PC-3 (cell line): Measurements from ENCODE around the gene SH3RF1.

Source experiments
- CTCF ChIP-seq: fragments of 300-600 bp; sonication (generic); conservative IDR thresholded peaks from 2 replicates; pipeline ENCODE4 v1.5.1; 2017; ENCODE audit warnings: antibody characterized with exemption, low read depth, mild to moderate bottlenecking, low read length
- EZH2 ChIP-seq: fragments of 300-600 bp; sonication (generic); IDR thresholded peaks from one replicate; pipeline ENCODE4 v1.6.1; 2017; ENCODE audit warnings: antibody characterized with exemption, mild to moderate bottlenecking, low read length; ENCODE audit not compliant: unreplicated experiment
- EZH2phosphoT487 ChIP-seq: fragments of 300-600 bp; sonication (generic); IDR thresholded peaks from 2 replicates; pipeline ENCODE4 v1.6.1; 2018; ENCODE audit warnings: mild to moderate bottlenecking, antibody characterized with exemption, low read length, borderline replicate concordance

DNA sequence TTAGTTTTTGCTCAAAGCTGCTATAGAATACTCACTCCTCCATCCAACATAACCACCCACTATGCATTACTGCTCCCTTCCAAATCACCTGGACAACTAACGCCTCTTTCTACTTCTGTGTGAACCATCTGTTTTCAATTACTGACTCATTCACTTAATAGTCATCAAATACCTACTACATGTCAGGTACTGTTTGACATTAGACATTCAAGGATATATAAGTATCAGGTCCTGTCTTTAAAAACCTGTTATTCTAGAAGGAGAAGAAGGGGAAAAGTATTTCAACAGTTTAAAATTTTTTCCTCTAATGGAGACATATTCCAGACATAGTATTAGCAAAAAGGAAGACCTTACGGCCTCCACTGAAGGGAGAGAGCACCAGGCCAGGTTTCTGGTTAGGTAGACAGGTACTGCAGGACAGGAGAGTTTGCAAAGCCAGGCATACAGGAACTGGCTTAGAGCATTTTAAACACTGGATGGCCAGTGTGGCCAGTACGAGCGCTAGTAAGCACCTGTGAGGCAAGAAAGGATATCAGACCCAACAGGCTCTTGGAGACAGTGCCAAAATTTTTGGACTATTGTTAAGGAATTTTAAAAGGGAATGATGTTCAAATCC lies 39.0 kb downstream of the SH3RF1 start:
- TF ChIP-seq EZH2phosphoT487 (no peak), CTCF (no peak), EZH2 (no peak)
